Spleen (tissue), 11 donors: ENCODE measurements around the gene LRRC3. TPM values are rescaled to one million over a fixed set of nuclear protein-coding genes. Genes with fewer than 3 reads are reported as not detected.

Experiments used
- DNase-seq: peaks from one replicate; pipeline ENCODE4 v3.0.0-alpha.2; 2020
- H3K27ac ChIP-seq, 8 donors: fragments of 200-600 bp; sonication (generic) in 7 of 8; 1 replicate in 4 of 8; 2 replicates in 4 of 8; pipeline versions ENCODE4 v1.5.0 to v1.8.0; 2016 to 2021; ENCODE audit warnings: inconsistent platforms in 4 of 8, mild to moderate bottlenecking in 4 of 8, moderate library complexity in 1 of 8
- H3K27me3 ChIP-seq, 7 donors: fragments of 200-600 bp; sonication (generic) in 6 of 7; replicated peaks in 1 of 7; 1 replicate in 4 of 7; 2 replicates in 3 of 7; pipeline versions ENCODE4 v1.5.0 to v1.8.0; 2016 to 2021; ENCODE audit warnings: inconsistent platforms in 3 of 7, mild to moderate bottlenecking in 1 of 7
- H3K36me3 ChIP-seq, 6 donors: fragments of 200-600 bp; sonication (generic) in 5 of 6; 1 replicate in 4 of 6; 2 replicates in 2 of 6; pipeline versions ENCODE4 v1.5.0 to v1.8.0; 2016 to 2021; ENCODE audit warnings: inconsistent platforms in 2 of 6
- H3K4me1 ChIP-seq, 6 donors: fragments of 200-600 bp; sonication (generic) in 5 of 6; 1 replicate in 3 of 6; 2 replicates in 3 of 6; pipeline versions ENCODE4 v1.5.0 to v1.8.0; 2016 to 2021; ENCODE audit warnings: inconsistent platforms in 3 of 6
- H3K4me3 ChIP-seq, 8 donors: fragments of 200-600 bp; sonication (generic) in 7 of 8; 1 replicate in 4 of 8; 2 replicates in 4 of 8; pipeline versions ENCODE4 v1.5.0 to v1.8.0; 2016 to 2021; ENCODE audit warnings: inconsistent platforms in 4 of 8, mild to moderate bottlenecking in 4 of 8, moderate library complexity in 2 of 8
- H3K9me3 ChIP-seq, 8 donors: fragments of 200-600 bp; sonication (generic) in 7 of 8; 1 replicate in 4 of 8; 2 replicates in 4 of 8; pipeline versions ENCODE4 v1.5.0 to v1.8.0; 2016 to 2021; ENCODE audit warnings: inconsistent platforms in 4 of 8
- CTCF ChIP-seq, 11 experiments: fragments of 200-600 bp in 7 of 11; fragments of 450-650 bp in 4 of 11; sonication (generic) in 4 of 11; IDR thresholded peaks in 8 of 11; conservative IDR thresholded peaks in 3 of 11; 1 replicate in 7 of 11; 2 replicates in 4 of 11; pipeline versions ENCODE4 v1.4.0 to v1.8.0; 2016 to 2021; ENCODE audit warnings: antibody characterized with exemption in 11 of 11, inconsistent platforms in 4 of 11, mild to moderate bottlenecking in 1 of 11
- POLR2A ChIP-seq, 3 donors: fragments of 450-650 bp; IDR thresholded peaks; one replicate each; pipeline ENCODE4 v1.5.1; 2017; ENCODE audit warnings: antibody characterized with exemption in 3 of 3, mild to moderate bottlenecking in 1 of 3
- POLR2AphosphoS5 ChIP-seq, 3 donors: sonication (generic); formaldehyde crosslinking; IDR thresholded peaks; one replicate each; pipeline ENCODE4 v1.5.1; 2017; ENCODE audit warnings: antibody characterized with exemption in 3 of 3
- WGBS, 5 donors: extraction: QIAGEN DNeasy Blood & Tissue Kit in 3 of 5; methylation state at CpG; one replicate each; pipeline versions ENCODE4 v1.1.5 to v1.1.7; 2013 to 2018; 5-methylcytosine and 5-hydroxymethylcytosine counted together
- intact Hi-C: fragments of 100-400 bp; cut with DNase I; formaldehyde crosslinking; loops from one replicate; pipeline ENCODE4 v1.15.0; 2023; ENCODE audit warnings: low total_unique reads
- polyA plus RNA-seq, 3 donors: library from polyadenylated mRNA; stranded (reverse); fragments of 200-250 nt; gene quantifications; one replicate each; pipeline ENCODE4 v1.2.1, GENCODE V29; 2013
- total RNA-seq, 7 donors: library from RNA; depleted of rRNA in 3 of 7; stranded (reverse); fragments of >200 nt in 3 of 7; fragmentation: NEBNext Ultra II Directional in 4 of 7; extraction: Animal tissue kit (Norgen Biotek cat#: 25700) in 4 of 7; gene quantifications; one replicate each; pipeline versions ENCODE4 v1.1.0 to v1.2.1, GENCODE V29; 2016 to 2021
- donor health status: healthy with polysubstance abuse.
- donor health status: DM: no; HTN: no; CAD: no; lungs with moderate emphysema.
- donor health status: DM: no; HTN: no; CAD: no.
- donor health status: Bipolar disorder and iron deficiency.
- donor health status: healthy.
- donor health status: DM: no; HTN: no; CAD: no.
- donor health status: DM: yes; HTN: yes; CAD: no.

The LRRC3 gene
- total and polyA plus RNA-seq, 10 donors, result 0.24 to 4.9 (median 2.5) TPM

- Histone ChIP-seq H3K4me3 (no peak overlapping the region), H3K36me3 (no peaks in the 10 kb centered on the region), H3K4me1 (peaks cover 0 to 5% (median 0%) of the 10 kb centered on the region in 6 donors), H3K27me3 (peaks cover 0 to 13% (median 0%) of the 10 kb centered on the region in 7 donors), H3K27ac (no peak overlapping the region), H3K9me3 (peaks cover 0 to 8% (median 5%) of the 10 kb centered on the region in 8 donors)
- DNase-seq, result peak; percentile 11
- TF ChIP-seq POLR2AphosphoS5 (IDR thresholded peaks at IDR 0.05) (no peak), CTCF (IDR thresholded peaks at IDR 0.05 in 8 of 11, conservative IDR thresholded peaks at IDR 0.05 in 3 of 11) (no peak)
- WGBS, 5 donors, result 86 to 94% (median 87%) methylated on average over 15 to 43 of the region's 43 CpGs
- intact Hi-C loops, result no loop called here
Observed at GRCh38 chr21:44484498-44485253, 29.4 kb downstream of the LRRC3 start.

- Histone ChIP-seq H3K4me3 (peak overlapping the region in 5 of 8 donors; percentile 9 to 54 (median 17)), H3K27me3 (peaks cover 0 to 13% (median 0%) of the 10 kb centered on the region in 7 donors), H3K9me3 (peaks cover 0 to 8% (median 5%) of the 10 kb centered on the region in 8 donors), H3K4me1 (no peaks in the 10 kb centered on the region), H3K27ac (peak overlapping the region in 1 of 8 donors; percentile 20), H3K36me3 (no peaks in the 10 kb centered on the region)
- DNase-seq, result peak; percentile 79
- TF ChIP-seq CTCF (IDR thresholded peaks at IDR 0.05 in 8 of 11, conservative IDR thresholded peaks at IDR 0.05 in 3 of 11) (peak in 6 of 11 experiments; percentile 7 to 46 (median 34)), POLR2AphosphoS5 (IDR thresholded peaks at IDR 0.05) (peak in 1 of 3 donors; percentile 39), POLR2A (IDR thresholded peaks at IDR 0.05) (no peak)
- intact Hi-C loops, result no loop called here
- WGBS, 5 donors, result 47 to 77% (median 68%) methylated on average over 25 of the region's 25 CpGs
Observed at GRCh38 chr21:44485254-44485793, 30.0 kb downstream of the LRRC3 start.

- WGBS, 5 donors, result 54 to 78% (median 74%) methylated on average over 10 of the region's 10 CpGs
Observed at GRCh38 chr21:44485796-44486195, 30.5 kb downstream of the LRRC3 start.

More at GRCh38 chr21:44485796-44486195, 30.5 kb downstream of the LRRC3 start:
- H3K4me3 ChIP-seq, result peak overlapping the region in 5 of 8 donors; percentile 9 to 54 (median 17)
- H3K4me1 ChIP-seq, result no peaks in the 10 kb centered on the region
- intact Hi-C loops, result no loop called here
- peaks cover 0 to 8% (median 5%) of the 10 kb centered on the region in 8 donors for H3K9me3 ChIP-seq
- no peak for DNase-seq
- no peaks in the 10 kb centered on the region for H3K36me3 ChIP-seq
- TF ChIP-seq POLR2AphosphoS5 (IDR thresholded peaks at IDR 0.05), result no peak
- TF ChIP-seq POLR2A (IDR thresholded peaks at IDR 0.05), result no peak
- no peak for TF ChIP-seq CTCF (IDR thresholded peaks at IDR 0.05 in 8 of 11, conservative IDR thresholded peaks at IDR 0.05 in 3 of 11)
- peaks cover 0 to 13% (median 0%) of the 10 kb centered on the region in 7 donors for H3K27me3 ChIP-seq
- peak overlapping the region in 1 of 8 donors; percentile 20 for H3K27ac ChIP-seq
